GM19099 (cell line): ENCODE results near the gene EHBP1.

ENCODE experiments used
- POLR2A ChIP-seq: IDR thresholded peaks from 3 replicates; pipeline ENCODE4 v1.6.1; 2011; ENCODE audit warnings: low read depth; ENCODE audit not compliant: insufficient read length; ENCODE audit errors: extremely low read depth

EHBP1 gene

DNA sequence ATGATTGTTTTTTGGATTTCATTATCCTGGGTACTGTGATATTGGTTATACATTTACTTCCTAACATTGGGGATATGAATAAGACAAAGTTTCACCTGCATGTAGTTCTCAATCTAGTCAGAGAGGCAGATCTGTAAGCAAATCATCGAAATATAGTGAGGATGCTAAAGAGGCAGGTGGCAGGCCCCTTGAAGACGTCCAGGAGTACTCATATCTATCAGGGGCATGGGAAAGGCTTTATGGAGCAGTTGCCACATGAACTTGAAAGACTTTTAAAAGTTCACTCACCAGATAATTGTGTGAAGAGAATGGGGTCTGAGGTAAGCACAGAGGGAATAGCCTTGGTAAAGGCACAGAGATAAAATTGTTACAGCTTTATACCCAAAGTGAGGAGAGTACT lies 78.8 kb downstream of the EHBP1 start:
- TF ChIP-seq POLR2A = no peak

DNA sequence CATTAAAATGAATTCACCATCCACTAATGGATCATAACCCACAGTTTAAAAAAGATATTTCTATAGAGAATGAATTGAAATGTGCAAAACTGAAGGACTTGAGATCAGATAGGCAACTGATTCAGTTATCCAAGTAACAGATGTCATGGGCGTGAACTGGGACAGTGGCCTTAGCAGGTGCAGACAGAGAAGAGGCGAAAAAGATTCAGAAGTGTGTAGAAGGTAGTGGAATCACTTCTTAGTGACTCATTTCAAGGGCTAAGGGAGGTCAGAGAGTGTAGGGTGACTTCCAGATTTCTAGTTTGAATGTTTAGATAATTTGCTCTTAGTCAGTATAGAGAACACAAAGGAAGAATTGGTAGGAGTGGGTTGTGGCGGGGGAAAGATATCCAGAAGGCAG lies 79.7 kb downstream of the EHBP1 start:
- TF ChIP-seq POLR2A = no peak

GRCh38 chr2:62785810-62786597 lies 80.5 kb downstream of the EHBP1 start:
- no peak for TF ChIP-seq POLR2A

DNA sequence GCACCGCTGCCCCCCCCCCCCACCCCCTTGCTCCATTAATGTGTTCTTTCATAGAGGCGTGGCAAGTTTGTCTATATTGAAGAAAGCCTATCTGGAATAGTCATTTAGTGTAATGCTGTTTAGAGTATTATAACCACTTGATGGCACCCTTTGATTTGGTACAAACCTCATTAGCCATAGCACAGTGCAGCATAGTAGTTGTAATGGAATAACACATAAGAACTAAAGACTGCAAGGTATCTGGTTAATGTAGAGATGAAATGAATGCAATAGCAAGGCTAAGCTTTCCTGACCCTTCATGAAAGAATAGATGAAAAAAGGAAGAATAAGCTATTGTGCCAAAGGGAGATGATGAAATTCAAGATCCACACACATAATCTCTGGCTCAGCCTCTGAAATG lies 81.9 kb downstream of the EHBP1 start:
- no peak for TF ChIP-seq POLR2A

DNA sequence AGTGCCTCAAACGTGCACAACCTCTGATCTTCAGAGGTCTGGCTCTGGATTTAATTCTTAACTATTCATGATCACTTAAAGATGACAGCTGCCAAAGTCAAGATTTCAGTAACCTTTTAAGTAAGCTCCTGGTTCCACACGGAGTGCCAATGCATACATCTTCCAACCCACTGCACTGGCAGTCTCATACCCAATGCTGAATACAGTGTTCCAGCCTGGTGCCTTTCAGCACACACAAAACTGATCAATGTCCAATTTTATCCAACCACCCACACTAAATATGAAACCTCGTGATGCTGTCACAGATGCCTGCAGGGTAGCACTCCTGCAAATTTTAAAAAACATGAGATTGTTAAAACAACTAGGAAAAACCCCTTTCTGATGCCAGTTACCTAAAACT lies 84.0 kb downstream of the EHBP1 start:
- no peak for TF ChIP-seq POLR2A

GRCh38 chr2:62789918-62790317 lies 84.4 kb downstream of the EHBP1 start:
- no peak for TF ChIP-seq POLR2A

GRCh38 chr2:62792408-62792807 lies 86.9 kb downstream of the EHBP1 start:
- no peak for TF ChIP-seq POLR2A

DNA sequence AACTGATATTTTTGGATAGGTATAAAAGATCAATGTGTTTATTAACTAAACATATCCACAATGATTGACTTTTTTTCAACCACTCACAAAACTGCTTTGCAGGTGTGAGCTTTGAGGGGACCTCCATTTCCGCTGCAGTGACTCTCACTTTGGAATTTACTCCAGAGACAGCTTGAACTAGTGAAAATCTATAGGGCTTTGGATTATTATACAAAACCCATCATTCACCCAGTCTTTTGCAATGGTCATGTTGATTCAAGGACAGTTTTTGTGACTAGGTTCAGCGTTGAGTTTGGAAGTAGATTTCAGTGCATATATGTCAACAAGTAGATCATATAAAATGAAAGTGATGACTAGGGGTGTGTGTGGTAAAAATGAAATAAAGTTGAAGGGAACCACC lies 87.7 kb downstream of the EHBP1 start:
- TF ChIP-seq POLR2A = no peak

DNA sequence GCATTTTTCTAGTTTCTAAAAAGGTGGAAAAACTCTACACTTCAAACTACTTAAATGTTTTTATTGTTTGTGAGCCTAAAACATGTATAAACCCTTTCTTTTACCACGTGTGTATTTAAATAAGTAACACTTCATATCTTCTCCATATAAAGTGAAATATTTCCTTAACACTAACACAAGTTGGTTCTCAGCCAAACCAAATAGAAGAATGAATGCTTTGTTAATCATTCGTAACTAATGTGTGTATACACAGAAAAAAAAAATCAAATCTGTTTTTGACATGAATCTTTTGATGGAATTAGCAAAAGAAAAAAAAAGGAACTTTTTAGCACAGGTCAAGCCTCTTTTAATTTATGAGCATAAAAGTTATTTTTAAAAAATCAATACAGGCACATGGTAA lies 89.3 kb downstream of the EHBP1 start:
- no peak for TF ChIP-seq POLR2A

DNA sequence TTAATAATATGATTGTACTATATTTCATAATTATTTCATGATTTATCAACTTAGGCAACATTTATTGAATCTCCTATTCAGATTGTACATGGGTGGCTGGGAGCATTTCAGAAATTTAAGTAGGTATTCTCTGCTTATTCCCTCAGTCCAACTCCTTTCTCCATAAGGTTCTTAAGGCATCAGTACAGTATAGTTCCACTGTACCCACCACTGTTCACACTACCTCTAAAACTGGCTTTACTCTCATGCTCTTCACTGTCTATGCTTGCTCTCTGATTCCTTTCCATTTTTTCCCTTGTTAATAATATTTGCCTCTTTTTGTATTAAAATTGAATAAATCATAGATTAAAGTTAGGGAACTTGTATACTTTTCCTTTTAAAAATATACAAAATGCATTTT lies 89.8 kb downstream of the EHBP1 start:
- no peak for TF ChIP-seq POLR2A

DNA sequence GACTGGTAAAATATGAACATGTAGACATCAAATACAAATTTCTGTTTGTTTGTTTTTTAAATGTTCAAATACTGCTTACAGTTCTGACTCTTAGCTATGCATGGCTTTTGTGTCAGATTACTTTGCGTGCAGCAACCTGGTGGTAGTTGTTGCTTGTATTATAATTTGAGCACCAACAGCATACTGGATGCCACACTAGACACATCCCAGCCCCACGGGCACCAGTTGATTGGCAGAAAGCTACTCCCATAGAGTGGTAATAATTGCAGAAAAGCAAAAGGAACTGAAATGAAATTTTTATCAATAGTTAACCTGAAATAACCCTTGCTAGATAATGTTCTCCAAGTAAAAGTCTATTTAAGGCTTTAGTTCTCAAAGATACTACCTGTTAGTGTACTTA lies 91.6 kb downstream of the EHBP1 start:
- no peak for TF ChIP-seq POLR2A

DNA sequence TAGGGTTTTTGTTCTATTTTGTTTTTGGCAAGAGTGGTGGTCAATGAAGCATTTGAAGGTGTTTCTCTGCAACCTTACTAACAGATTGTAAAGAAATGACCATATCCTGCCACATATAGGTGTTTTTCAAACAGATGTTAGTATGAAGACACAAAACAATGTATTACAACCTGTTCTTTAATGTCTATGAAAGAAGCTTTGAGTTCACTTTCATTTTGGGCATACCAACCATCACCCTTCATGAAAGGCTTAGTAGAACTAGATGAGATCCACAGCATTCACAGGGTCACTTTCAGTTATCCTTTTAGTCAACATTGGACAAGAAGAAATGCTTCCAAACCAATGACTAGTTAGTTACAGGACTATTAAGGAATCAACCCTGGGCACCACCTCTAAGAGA lies 95.1 kb downstream of the EHBP1 start:
- no peak for TF ChIP-seq POLR2A

- no peak for TF ChIP-seq POLR2A
Observed at GRCh38 chr2:62801110-62801509, 95.6 kb downstream of the EHBP1 start.

DNA sequence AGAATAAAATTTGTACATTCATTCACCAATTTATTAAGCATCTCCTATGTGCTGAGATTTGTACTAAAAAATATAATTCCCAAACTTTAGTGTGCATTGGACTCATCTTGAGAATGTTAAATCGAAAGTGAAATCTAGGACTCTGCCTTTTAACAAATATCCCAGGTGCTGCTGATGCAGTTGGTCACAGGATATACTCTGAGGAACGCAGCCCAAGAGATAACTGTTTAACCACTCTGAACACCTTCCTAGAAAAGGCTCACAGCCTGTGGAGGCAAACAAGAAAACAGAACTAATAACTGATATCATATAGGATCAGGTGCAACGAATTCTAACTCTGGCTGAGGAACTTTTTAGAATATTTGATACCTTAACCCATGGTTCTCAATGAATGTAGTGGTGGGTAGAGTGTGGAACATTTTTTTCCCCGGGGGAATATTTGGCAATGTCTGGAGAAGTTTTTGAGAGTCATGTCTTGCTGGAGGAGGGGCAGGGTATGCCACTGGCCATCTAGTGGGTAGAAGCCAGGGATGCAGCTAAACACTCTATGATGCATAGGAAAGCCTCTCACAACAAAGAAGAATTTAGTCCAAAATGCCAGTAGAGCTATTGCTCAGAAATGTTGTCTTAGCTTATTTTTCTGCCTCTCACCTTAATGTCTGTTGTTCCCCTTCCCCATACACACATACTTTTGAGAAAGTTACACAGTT lies 96.5 kb downstream of the EHBP1 start:
- no peak for TF ChIP-seq POLR2A

DNA sequence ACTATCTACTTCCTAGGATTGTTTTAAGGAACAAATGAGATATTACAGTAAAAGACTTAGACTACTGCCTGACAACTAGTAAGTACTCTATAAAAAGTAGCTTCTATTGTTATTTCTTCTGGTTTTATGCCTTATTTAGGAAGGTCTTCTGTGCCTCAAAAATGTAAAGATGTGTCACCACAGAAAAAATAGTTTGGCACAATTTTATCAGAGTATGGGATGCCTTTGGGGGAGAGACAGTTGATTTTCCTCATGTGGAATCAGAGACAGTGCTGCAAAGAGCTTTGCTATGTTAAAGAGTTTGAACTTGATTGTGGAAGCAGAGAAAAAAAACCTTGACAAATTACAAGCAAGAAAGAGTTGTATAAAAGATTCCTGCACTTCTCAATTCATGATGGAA lies 98.4 kb downstream of the EHBP1 start:
- no peak for TF ChIP-seq POLR2A

DNA sequence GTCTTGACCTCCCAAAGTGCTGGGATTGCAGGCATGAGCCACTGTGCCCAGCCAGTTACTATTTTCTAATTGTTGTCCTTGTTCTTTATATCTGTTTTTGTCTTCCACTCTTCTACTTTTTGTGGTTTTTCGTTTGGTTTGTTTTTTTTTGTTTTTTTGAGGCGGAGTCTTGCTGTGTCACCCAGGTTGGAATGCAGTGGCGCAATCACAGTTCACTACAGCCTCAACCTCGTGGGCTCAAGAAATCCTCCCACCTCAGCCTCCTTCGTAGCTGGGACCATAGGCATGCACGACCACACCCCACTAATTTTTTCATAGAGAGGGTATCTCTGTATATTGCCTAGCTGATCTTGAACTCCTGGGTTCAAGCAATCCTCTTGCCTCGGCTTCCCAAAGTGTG lies 100.7 kb downstream of the EHBP1 start:
- no peak for TF ChIP-seq POLR2A

DNA sequence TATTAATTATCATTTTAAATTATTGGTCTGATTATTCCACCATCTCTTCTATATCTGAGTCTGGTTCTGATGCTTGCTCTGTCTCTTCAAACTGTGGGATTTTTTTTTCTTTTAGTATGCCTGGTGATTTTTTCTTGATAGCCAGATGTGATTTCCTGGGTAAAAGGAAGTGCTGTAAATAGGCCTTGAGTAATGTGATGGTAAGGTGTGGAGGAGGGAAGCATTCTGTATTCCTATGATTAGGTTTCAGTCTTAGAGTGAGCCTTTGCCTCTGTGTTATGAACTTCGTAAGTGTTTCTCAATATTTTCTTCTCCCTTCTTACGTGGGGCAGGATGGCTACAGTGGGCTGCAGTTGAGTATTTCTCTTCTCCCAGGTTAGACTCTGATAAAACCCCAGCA lies 103.0 kb downstream of the EHBP1 start:
- TF ChIP-seq POLR2A = no peak

- TF ChIP-seq POLR2A = no peak
Observed at GRCh38 chr2:62811086-62811485, 105.6 kb downstream of the EHBP1 start.

GRCh38 chr2:62811972-62812371 lies 106.5 kb downstream of the EHBP1 start:
- TF ChIP-seq POLR2A = no peak
